Activated B cell treated with CpG ODN at 0.5 μM for 24 hours (primary cell): ENCODE results near the gene FAAP24. TPM values are rescaled to one million over a fixed set of nuclear protein-coding genes. Genes with fewer than 3 reads are reported as not detected.

Source experiments
- ATAC-seq: fragments of 200-7000 bp; cut with Tn5 transposase; one replicate; pipeline ENCODE4 v1.10.0; 2021; ENCODE audit warnings: low read depth, mild to moderate bottlenecking, moderate library complexity
- CTCF ChIA-PET: fragments of 350-600 bp; sonication (Branson Sonifier 250); formaldehyde crosslinking; loops from one replicate; lab custom pipeline; 2021; ENCODE audit warnings: antibody characterized with exemption; lab: Charles Lee
- POLR2A ChIA-PET: fragments of 350-600 bp; sonication (Branson Sonifier 250); formaldehyde crosslinking; loops from one replicate; lab custom pipeline; 2021; ENCODE audit warnings: antibody characterized with exemption; lab: Charles Lee
- DNase-seq: peaks from one replicate; pipeline ENCODE4 v3.0.0; 2022
- H3K27ac Mint-ChIP-seq: one replicate; pipeline ENCODE4 v1.8.0; 2020; ENCODE audit warnings: mixed read lengths
- H3K27me3 Mint-ChIP-seq: one replicate; pipeline ENCODE4 v1.8.0; 2021; ENCODE audit warnings: mixed read lengths
- H3K36me3 Mint-ChIP-seq: one replicate; pipeline ENCODE4 v1.8.0; 2021; ENCODE audit warnings: low read depth, mixed read lengths
- H3K4me1 Mint-ChIP-seq: one replicate; pipeline ENCODE4 v1.8.0; 2021; ENCODE audit warnings: mixed read lengths
- H3K4me3 Mint-ChIP-seq: one replicate; pipeline ENCODE4 v1.8.0; 2020; ENCODE audit warnings: mild to moderate bottlenecking, mixed read lengths
- H3K9me3 Mint-ChIP-seq: one replicate; pipeline ENCODE4 v1.8.0; 2020; ENCODE audit warnings: mixed read lengths
- intact Hi-C: fragments of 100-400 bp; cut with micrococcal nuclease; formaldehyde crosslinking; loops from one replicate; pipeline ENCODE4 v1.15.1; 2024
- total RNA-seq: library from RNA; stranded (reverse); gene quantifications from 2 replicates; pipeline ENCODE4 v1.2.3, GENCODE V29; 2022
- TF ChIP-seq, protein P1 (sequence below): fragments of 200-600 bp; IDR thresholded peaks from one replicate; pipeline ENCODE4 v1.8.0; 2022; ENCODE audit warnings: antibody characterized with exemption, mild to moderate bottlenecking

FAAP24 gene, protein sequence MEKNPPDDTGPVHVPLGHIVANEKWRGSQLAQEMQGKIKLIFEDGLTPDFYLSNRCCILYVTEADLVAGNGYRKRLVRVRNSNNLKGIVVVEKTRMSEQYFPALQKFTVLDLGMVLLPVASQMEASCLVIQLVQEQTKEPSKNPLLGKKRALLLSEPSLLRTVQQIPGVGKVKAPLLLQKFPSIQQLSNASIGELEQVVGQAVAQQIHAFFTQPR
- 3.7 and 4.3 TPM in 2 replicates for total RNA-seq

- ChIA-PET CTCF (no interaction called here), POLR2A (interaction anchor here (0.5 to 1.7 kb wide), 6 partner anchors 109 to 806 kb away, joined by 3 to 5 read pairs (median 3); partner anchors contain the start of genes DPY19L3, GPATCH1 and PEPD)
- Mint-ChIP-seq H3K27me3 (no peaks in the 10 kb centered on the region), H3K36me3 (peaks cover 15% of the 10 kb centered on the region), H3K4me1 (peaks cover 15% of the 10 kb centered on the region), H3K9me3 (no peaks in the 10 kb centered on the region), H3K27ac (peak within 1 kb of the TSS; percentile 97), H3K4me3 (peak within 1 kb of the TSS; percentile 99)
- intact Hi-C loops = loop anchor here (1.0 to 5.0 kb wide), 9 partner anchors 93 to 625 kb away; partner anchors contain the start of genes ANKRD27, CEBPG, DPY19L3 and GPATCH1
- peak; percentile 94 for DNase-seq
- peak; percentile 98 for ATAC-seq
- TF ChIP-seq, protein P1, sequence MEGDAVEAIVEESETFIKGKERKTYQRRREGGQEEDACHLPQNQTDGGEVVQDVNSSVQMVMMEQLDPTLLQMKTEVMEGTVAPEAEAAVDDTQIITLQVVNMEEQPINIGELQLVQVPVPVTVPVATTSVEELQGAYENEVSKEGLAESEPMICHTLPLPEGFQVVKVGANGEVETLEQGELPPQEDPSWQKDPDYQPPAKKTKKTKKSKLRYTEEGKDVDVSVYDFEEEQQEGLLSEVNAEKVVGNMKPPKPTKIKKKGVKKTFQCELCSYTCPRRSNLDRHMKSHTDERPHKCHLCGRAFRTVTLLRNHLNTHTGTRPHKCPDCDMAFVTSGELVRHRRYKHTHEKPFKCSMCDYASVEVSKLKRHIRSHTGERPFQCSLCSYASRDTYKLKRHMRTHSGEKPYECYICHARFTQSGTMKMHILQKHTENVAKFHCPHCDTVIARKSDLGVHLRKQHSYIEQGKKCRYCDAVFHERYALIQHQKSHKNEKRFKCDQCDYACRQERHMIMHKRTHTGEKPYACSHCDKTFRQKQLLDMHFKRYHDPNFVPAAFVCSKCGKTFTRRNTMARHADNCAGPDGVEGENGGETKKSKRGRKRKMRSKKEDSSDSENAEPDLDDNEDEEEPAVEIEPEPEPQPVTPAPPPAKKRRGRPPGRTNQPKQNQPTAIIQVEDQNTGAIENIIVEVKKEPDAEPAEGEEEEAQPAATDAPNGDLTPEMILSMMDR = no peak
Measured at GRCh38 chr19:32971715-32972540, at the start of gene FAAP24, which contains the start of gene CEP89. TSS of gene FAAP24 (plus strand) at chr19:32972242. CDS start at chr19:32973197, 955 bp downstream. TSS of gene CEP89 (minus strand) at chr19:32971958. CDS start at chr19:32971874, 84 bp downstream.

GRCh38 chr19:32924200-32924599, 47.8 kb upstream of the FAAP24 start:
- ChIA-PET CTCF (no interaction called here), POLR2A (no interaction called here)
- Mint-ChIP-seq H3K4me1 (no peaks in the 10 kb centered on the region), H3K36me3 (peaks cover 58% of the 10 kb centered on the region), H3K27ac (no peak overlapping the region), H3K9me3 (peaks cover 9% of the 10 kb centered on the region), H3K4me3 (no peak overlapping the region), H3K27me3 (no peaks in the 10 kb centered on the region)
- intact Hi-C loops = no loop called here
- ATAC-seq (no peak), DNase-seq (no peak)
- TF ChIP-seq, protein P1 = no peak

DNA sequence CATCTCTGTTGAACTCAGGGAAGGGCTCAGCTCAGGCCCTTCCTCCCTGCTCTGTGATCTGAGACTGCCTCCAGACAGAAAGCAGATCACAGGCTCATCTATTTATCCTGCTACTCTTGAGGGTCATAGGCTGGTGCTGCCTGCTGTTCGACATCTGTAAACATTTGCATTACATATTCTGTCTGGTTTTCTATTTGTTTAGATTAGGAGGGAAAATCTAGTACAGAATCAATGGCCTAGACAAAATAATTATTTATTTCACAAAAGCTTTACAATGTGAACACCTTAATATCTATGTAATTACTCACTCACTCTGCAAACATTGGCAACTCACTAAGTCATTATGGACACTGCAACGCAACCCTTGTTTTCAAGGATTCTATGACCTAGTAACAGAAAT, 43.2 kb upstream of the FAAP24 start:
- Mint-ChIP-seq H3K4me3 (no peak overlapping the region), H3K4me1 (no peaks in the 10 kb centered on the region), H3K27me3 (no peaks in the 10 kb centered on the region), H3K27ac (no peak overlapping the region), H3K9me3 (peaks cover 9% of the 10 kb centered on the region), H3K36me3 (peaks cover 63% of the 10 kb centered on the region)
- CTCF ChIA-PET = no interaction called here
- ATAC-seq (no peak), DNase-seq (no peak)
- TF ChIP-seq, protein P1 = no peak
- POLR2A ChIA-PET = no interaction called here
- intact Hi-C loops = no loop called here

- Mint-ChIP-seq H3K27ac (no peak overlapping the region), H3K36me3 (peaks cover 65% of the 10 kb centered on the region), H3K27me3 (no peaks in the 10 kb centered on the region), H3K4me1 (no peaks in the 10 kb centered on the region), H3K4me3 (no peak overlapping the region), H3K9me3 (peaks cover 9% of the 10 kb centered on the region)
- intact Hi-C loops = no loop called here
- TF ChIP-seq, protein P1 = no peak
- ChIA-PET POLR2A (no interaction called here), CTCF (no interaction called here)
- DNase-seq = no peak
- no peak for ATAC-seq
Measured at GRCh38 chr19:32930567-32930966, 41.5 kb upstream of the FAAP24 start.

- TF ChIP-seq, protein P1 = no peak
- intact Hi-C loops = no loop called here
- peaks cover 5% of the 10 kb centered on the region for H3K9me3 Mint-ChIP-seq
- H3K4me1 Mint-ChIP-seq = no peaks in the 10 kb centered on the region
- peaks cover 69% of the 10 kb centered on the region for H3K36me3 Mint-ChIP-seq
- H3K27me3 Mint-ChIP-seq = no peaks in the 10 kb centered on the region
- ATAC-seq (no peak), DNase-seq (no peak)
- H3K27ac Mint-ChIP-seq = no peak overlapping the region
- POLR2A ChIA-PET = no interaction called here
- H3K4me3 Mint-ChIP-seq = no peak overlapping the region
- CTCF ChIA-PET = no interaction called here
Measured at GRCh38 chr19:32933571-32933970, 38.5 kb upstream of the FAAP24 start.
